ENCODE measurements around the gene SPA17. TPM values are rescaled to one million over a fixed set of nuclear protein-coding genes. Genes with fewer than 3 reads are reported as not detected.

SPA17 gene
- polyA plus RNA-seq, 1 donor from 2014 or later, result 19.1 TPM

DNA sequence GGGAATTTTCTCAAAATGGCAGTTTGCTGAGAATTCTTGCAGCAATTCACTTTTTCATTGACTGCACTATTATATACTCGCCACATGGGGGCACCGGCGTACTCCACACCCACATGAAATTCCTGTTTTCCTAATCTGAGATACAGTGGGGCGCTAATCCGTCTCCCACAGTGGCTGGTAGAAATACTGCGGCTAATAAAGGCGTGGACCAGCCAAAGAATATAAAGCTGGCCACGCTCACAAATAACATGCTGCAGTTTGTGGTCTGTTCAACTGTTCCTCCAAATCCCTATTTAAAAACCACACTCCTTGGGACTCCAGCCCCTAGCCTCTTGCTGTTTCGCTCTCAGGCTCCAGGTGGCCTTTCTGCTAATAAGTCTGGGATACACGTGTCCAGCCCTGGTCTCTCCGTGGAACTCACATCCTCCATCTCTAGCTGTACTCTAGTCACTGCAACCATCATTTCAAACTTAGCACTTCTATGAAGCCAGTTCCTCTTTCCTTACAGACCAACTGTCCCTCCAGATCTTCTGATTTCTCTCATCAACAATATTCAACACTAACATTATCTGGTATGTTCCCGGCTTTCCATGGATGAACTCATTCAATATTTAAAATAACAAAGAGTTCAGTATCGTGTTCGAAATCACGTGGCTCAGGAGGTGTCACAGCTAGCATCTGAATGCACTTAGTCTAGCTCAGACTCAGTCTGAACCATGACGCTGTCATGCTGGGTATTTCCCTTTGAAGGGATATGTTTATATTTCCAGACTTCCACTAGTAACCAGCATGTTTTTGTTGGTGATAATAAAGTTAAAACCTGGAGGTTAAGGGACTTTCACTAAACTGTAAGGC is 29.1 kb upstream of the SPA17 start:
- Histone ChIP-seq H3F3A (ENCODE audit: insufficient read depth, low read length, poor library complexity, severe bottlenecking) (no peaks in the 10 kb centered on the region), H3K9me3 (ENCODE audit: low read length) (no peaks in the 10 kb centered on the region), H3K79me2 (replicated peaks; ENCODE audit: insufficient read depth, low read length) (no peaks in the 10 kb centered on the region), H3K4me2 (ENCODE audit: low read length) (no peak overlapping the region), H4K20me1 (ENCODE audit: insufficient read depth) (no peaks in the 10 kb centered on the region), H3K4me3 (ENCODE audit: low read length) (no peak overlapping the region), H3K27me3 (ENCODE audit: insufficient read depth, low read depth, low read length) (no peaks in the 10 kb centered on the region), H3K36me3 (ENCODE audit: insufficient read depth, low read length) (no peaks in the 10 kb centered on the region), H3K9me2 (ENCODE audit: insufficient read depth, low read length) (no peaks in the 10 kb centered on the region), H2AFZ (ENCODE audit: low read depth, low read length) (no peak overlapping the region), H3K9ac (ENCODE audit: low read length) (no peak overlapping the region), H3K27ac (ENCODE audit: low read length) (no peak overlapping the region)
- TF ChIP-seq EZH2 (IDR thresholded peaks at IDR 0.05; ENCODE audit: borderline replicate concordance, insufficient read depth, low read length, poor library complexity, severe bottlenecking) (no peak), MXI1 (conservative IDR thresholded peaks at IDR 0.05; ENCODE audit: poor library complexity, severe bottlenecking) (peak; percentile 44), EP300 (conservative IDR thresholded peaks at IDR 0.05; ENCODE audit: poor library complexity, severe bottlenecking) (no peak), RAD21 (conservative IDR thresholded peaks at IDR 0.05) (peak; percentile 95), SMC3 (conservative IDR thresholded peaks at IDR 0.05; ENCODE audit: poor library complexity) (peak; percentile 97), POLR2AphosphoS5 (IDR thresholded peaks at IDR 0.05) (no peak)
- TF ChIP-seq, protein P1, sequence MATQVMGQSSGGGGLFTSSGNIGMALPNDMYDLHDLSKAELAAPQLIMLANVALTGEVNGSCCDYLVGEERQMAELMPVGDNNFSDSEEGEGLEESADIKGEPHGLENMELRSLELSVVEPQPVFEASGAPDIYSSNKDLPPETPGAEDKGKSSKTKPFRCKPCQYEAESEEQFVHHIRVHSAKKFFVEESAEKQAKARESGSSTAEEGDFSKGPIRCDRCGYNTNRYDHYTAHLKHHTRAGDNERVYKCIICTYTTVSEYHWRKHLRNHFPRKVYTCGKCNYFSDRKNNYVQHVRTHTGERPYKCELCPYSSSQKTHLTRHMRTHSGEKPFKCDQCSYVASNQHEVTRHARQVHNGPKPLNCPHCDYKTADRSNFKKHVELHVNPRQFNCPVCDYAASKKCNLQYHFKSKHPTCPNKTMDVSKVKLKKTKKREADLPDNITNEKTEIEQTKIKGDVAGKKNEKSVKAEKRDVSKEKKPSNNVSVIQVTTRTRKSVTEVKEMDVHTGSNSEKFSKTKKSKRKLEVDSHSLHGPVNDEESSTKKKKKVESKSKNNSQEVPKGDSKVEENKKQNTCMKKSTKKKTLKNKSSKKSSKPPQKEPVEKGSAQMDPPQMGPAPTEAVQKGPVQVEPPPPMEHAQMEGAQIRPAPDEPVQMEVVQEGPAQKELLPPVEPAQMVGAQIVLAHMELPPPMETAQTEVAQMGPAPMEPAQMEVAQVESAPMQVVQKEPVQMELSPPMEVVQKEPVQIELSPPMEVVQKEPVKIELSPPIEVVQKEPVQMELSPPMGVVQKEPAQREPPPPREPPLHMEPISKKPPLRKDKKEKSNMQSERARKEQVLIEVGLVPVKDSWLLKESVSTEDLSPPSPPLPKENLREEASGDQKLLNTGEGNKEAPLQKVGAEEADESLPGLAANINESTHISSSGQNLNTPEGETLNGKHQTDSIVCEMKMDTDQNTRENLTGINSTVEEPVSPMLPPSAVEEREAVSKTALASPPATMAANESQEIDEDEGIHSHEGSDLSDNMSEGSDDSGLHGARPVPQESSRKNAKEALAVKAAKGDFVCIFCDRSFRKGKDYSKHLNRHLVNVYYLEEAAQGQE (IDR thresholded peaks at IDR 0.05; ENCODE audit: borderline replicate concordance), result peak; percentile 63
- TF ChIP-seq, protein P2, sequence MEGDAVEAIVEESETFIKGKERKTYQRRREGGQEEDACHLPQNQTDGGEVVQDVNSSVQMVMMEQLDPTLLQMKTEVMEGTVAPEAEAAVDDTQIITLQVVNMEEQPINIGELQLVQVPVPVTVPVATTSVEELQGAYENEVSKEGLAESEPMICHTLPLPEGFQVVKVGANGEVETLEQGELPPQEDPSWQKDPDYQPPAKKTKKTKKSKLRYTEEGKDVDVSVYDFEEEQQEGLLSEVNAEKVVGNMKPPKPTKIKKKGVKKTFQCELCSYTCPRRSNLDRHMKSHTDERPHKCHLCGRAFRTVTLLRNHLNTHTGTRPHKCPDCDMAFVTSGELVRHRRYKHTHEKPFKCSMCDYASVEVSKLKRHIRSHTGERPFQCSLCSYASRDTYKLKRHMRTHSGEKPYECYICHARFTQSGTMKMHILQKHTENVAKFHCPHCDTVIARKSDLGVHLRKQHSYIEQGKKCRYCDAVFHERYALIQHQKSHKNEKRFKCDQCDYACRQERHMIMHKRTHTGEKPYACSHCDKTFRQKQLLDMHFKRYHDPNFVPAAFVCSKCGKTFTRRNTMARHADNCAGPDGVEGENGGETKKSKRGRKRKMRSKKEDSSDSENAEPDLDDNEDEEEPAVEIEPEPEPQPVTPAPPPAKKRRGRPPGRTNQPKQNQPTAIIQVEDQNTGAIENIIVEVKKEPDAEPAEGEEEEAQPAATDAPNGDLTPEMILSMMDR (IDR thresholded peaks at IDR 0.05; ENCODE audit: poor library complexity, severe bottlenecking), result peak; percentile 97

GRCh38 chr11:124646148-124646547 is 27.6 kb upstream of the SPA17 start:
- no peaks in the 10 kb centered on the region for H3K27me3 ChIP-seq (ENCODE audit: insufficient read depth, low read depth, low read length)
- H3K79me2 ChIP-seq (replicated peaks; ENCODE audit: insufficient read depth, low read length), result no peaks in the 10 kb centered on the region
- H3K9me3 ChIP-seq (ENCODE audit: low read length), result no peaks in the 10 kb centered on the region
- no peaks in the 10 kb centered on the region for H3F3A ChIP-seq (ENCODE audit: insufficient read depth, low read length, poor library complexity, severe bottlenecking)
- no peak overlapping the region for H3K4me2 ChIP-seq (ENCODE audit: low read length)
- H3K9me2 ChIP-seq (ENCODE audit: insufficient read depth, low read length), result no peaks in the 10 kb centered on the region
- TF ChIP-seq, protein P2 (IDR thresholded peaks at IDR 0.05; ENCODE audit: poor library complexity, severe bottlenecking), result no peak
- no peak for TF ChIP-seq TAF1 (IDR thresholded peaks at IDR 0.05; ENCODE audit: low read depth)
- TF ChIP-seq POLR2AphosphoS5 (IDR thresholded peaks at IDR 0.05), result no peak
- no peak for TF ChIP-seq EZH2 (IDR thresholded peaks at IDR 0.05; ENCODE audit: borderline replicate concordance, insufficient read depth, low read length, poor library complexity, severe bottlenecking)
- TF ChIP-seq RAD21 (conservative IDR thresholded peaks at IDR 0.05), result no peak
- H4K20me1 ChIP-seq (ENCODE audit: insufficient read depth), result no peaks in the 10 kb centered on the region
- no peak overlapping the region for H3K4me3 ChIP-seq (ENCODE audit: low read length)
- H3K9ac ChIP-seq (ENCODE audit: low read length), result no peak overlapping the region
- no peak overlapping the region for H3K27ac ChIP-seq (ENCODE audit: low read length)
- no peak overlapping the region for H2AFZ ChIP-seq (ENCODE audit: low read depth, low read length)
- no peaks in the 10 kb centered on the region for H3K36me3 ChIP-seq (ENCODE audit: insufficient read depth, low read length)
